ENCODE measurements around the gene ATP5MC3. TPM values are rescaled to one million over a fixed set of nuclear protein-coding genes. Genes with fewer than 3 reads are reported as not detected.

The ATP5MC3 gene
- total RNA-seq, 4 donors from 2014 or later, result 117 to 350 (median 187) TPM

GRCh38 chr2:175188761-175189160 lies 7.3 kb upstream of the ATP5MC3 start:
- no peak overlapping the region for H3K27ac ChIP-seq
- H3K36me3 ChIP-seq, result no peaks in the 10 kb centered on the region
- H3K4me3 ChIP-seq, result no peak overlapping the region
- DNase-seq, result no peak
- H3K9me3 ChIP-seq, result no peaks in the 10 kb centered on the region
- no peaks in the 10 kb centered on the region for H3K27me3 ChIP-seq
- no peaks in the 10 kb centered on the region for H3K4me1 ChIP-seq
- TF ChIP-seq CTCF (IDR thresholded peaks at IDR 0.05) (no peak), POLR2A (IDR thresholded peaks at IDR 0.05) (no peak)

GRCh38 chr2:175187378-175187777 lies 5.9 kb upstream of the ATP5MC3 start:
- no peak for DNase-seq
- Histone ChIP-seq H3K9me3 (no peaks in the 10 kb centered on the region), H3K4me1 (no peaks in the 10 kb centered on the region), H3K27ac (no peak overlapping the region), H3K36me3 (no peaks in the 10 kb centered on the region), H3K27me3 (no peaks in the 10 kb centered on the region), H3K4me3 (no peak overlapping the region)
- TF ChIP-seq CTCF (IDR thresholded peaks at IDR 0.05) (peak in 2 of 6 experiments; percentile 14 to 29), POLR2A (IDR thresholded peaks at IDR 0.05) (no peak)

DNA sequence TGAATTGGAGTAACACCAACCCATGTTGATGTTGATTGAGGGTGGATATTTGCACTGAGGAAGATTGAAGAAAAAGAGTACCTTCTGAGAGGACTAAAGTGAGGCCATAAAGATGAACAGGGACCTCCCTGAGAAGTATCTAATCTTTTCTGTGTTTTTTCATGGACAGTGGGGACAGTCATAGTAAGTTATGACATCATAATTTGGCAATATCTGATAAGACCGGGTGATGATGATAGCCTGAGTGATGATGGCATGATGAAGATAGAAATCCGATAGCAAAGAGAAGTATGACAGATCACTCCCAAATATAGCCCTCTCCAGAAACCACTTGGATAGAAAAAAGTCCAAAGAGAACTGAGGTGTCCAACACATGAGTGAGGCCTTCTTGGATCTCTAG lies 2.2 kb upstream of the ATP5MC3 start:
- H3K27ac ChIP-seq, result no peak overlapping the region
- no peaks in the 10 kb centered on the region for H3K9me3 ChIP-seq
- H3K4me3 ChIP-seq, result no peak overlapping the region
- peaks cover 0 to 14% (median 0%) of the 10 kb centered on the region in 4 donors for H3K4me1 ChIP-seq
- H3K27me3 ChIP-seq, result no peaks in the 10 kb centered on the region
- DNase-seq, result no peak
- H3K36me3 ChIP-seq, result peaks cover 0 to 13% (median 0%) of the 10 kb centered on the region in 3 donors
- TF ChIP-seq POLR2A (IDR thresholded peaks at IDR 0.05), result no peak
- TF ChIP-seq CTCF (IDR thresholded peaks at IDR 0.05), result no peak

DNA sequence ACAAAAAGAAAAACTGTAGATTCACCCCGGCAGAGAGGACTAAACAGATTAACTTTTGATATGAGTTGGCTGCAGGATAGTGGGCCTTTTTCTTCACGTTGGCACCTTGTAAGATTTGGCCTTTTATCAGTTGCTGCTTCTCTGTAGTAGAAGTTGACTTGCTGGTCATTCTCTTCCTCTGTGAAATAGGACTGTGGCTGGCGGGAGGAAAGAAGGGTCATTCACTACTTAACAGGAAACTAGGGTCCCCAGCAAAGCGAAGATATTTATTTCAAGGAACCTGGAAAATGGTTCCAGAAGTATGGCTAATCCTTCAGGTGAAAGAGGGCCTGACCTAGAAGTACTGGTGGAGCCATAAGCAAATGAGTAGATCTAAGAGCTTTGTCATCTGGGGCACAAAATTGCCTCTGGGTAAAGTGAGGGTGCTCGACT lies 383 bp upstream of the ATP5MC3 start:
- peak overlapping the region; percentile 84 to 96 (median 92) for H3K27ac ChIP-seq
- H3K9me3 ChIP-seq, result no peaks in the 10 kb centered on the region
- TF ChIP-seq POLR2A (IDR thresholded peaks at IDR 0.05) (no peak), CTCF (IDR thresholded peaks at IDR 0.05) (no peak)
- H3K4me3 ChIP-seq, result peak overlapping the region; percentile 74 to 89 (median 84)
- no peaks in the 10 kb centered on the region for H3K27me3 ChIP-seq
- DNase-seq, result no peak
- H3K36me3 ChIP-seq, result peaks cover 0 to 31% (median 0%) of the 10 kb centered on the region in 3 donors
- H3K4me1 ChIP-seq, result peaks cover 0 to 16% (median 0%) of the 10 kb centered on the region in 4 donors

- H3K27me3 ChIP-seq, result no peaks in the 10 kb centered on the region
- peaks cover 0 to 16% (median 0%) of the 10 kb centered on the region in 4 donors for H3K4me1 ChIP-seq
- peaks cover 0 to 43% (median 0%) of the 10 kb centered on the region in 3 donors for H3K36me3 ChIP-seq
- peak overlapping the region; percentile 74 to 89 (median 84) for H3K4me3 ChIP-seq
- DNase-seq, result peak in 2 of 3 donors; percentile 28 to 67
- H3K27ac ChIP-seq, result peak overlapping the region; percentile 84 to 96 (median 92)
- no peaks in the 10 kb centered on the region for H3K9me3 ChIP-seq
- TF ChIP-seq POLR2A (IDR thresholded peaks at IDR 0.05) (peak; percentile 33 to 52), CTCF (IDR thresholded peaks at IDR 0.05) (no peak)
Measured at GRCh38 chr2:175180701-175181103, 808 bp downstream of the ATP5MC3 start.

- Histone ChIP-seq H3K27me3 (no peaks in the 10 kb centered on the region), H3K36me3 (peaks cover 0 to 49% (median 0%) of the 10 kb centered on the region in 3 donors), H3K9me3 (no peaks in the 10 kb centered on the region), H3K4me1 (peaks cover 0 to 16% (median 0%) of the 10 kb centered on the region in 4 donors), H3K27ac (no peak overlapping the region), H3K4me3 (no peak overlapping the region)
- TF ChIP-seq CTCF (IDR thresholded peaks at IDR 0.05), result no peak
- no peak for TF ChIP-seq POLR2A (IDR thresholded peaks at IDR 0.05)
- no peak for DNase-seq
Measured at GRCh38 chr2:175176624-175177023, 4.9 kb downstream of the ATP5MC3 start.

All from Peyer's patch (tissue), 4 donors.